Activated B cell treated with CpG ODN at 0.5 μM for 24 hours (primary cell): Measurements from ENCODE around the gene AGO1. TPM values are rescaled to one million over a fixed set of nuclear protein-coding genes. Genes with fewer than 3 reads are reported as not detected.

Experiments used
- ATAC-seq: fragments of 200-7000 bp; cut with Tn5 transposase; one replicate; pipeline ENCODE4 v1.10.0; 2021; ENCODE audit warnings: low read depth, mild to moderate bottlenecking, moderate library complexity
- CTCF ChIA-PET: fragments of 350-600 bp; sonication (Branson Sonifier 250); formaldehyde crosslinking; loops from one replicate; lab custom pipeline; 2021; ENCODE audit warnings: antibody characterized with exemption; lab: Charles Lee
- POLR2A ChIA-PET: fragments of 350-600 bp; sonication (Branson Sonifier 250); formaldehyde crosslinking; loops from one replicate; lab custom pipeline; 2021; ENCODE audit warnings: antibody characterized with exemption; lab: Charles Lee
- DNase-seq: peaks from one replicate; pipeline ENCODE4 v3.0.0; 2022
- H3K27ac Mint-ChIP-seq: one replicate; pipeline ENCODE4 v1.8.0; 2020; ENCODE audit warnings: mixed read lengths
- H3K27me3 Mint-ChIP-seq: one replicate; pipeline ENCODE4 v1.8.0; 2021; ENCODE audit warnings: mixed read lengths
- H3K36me3 Mint-ChIP-seq: one replicate; pipeline ENCODE4 v1.8.0; 2021; ENCODE audit warnings: low read depth, mixed read lengths
- H3K4me1 Mint-ChIP-seq: one replicate; pipeline ENCODE4 v1.8.0; 2021; ENCODE audit warnings: mixed read lengths
- H3K4me3 Mint-ChIP-seq: one replicate; pipeline ENCODE4 v1.8.0; 2020; ENCODE audit warnings: mild to moderate bottlenecking, mixed read lengths
- H3K9me3 Mint-ChIP-seq: one replicate; pipeline ENCODE4 v1.8.0; 2020; ENCODE audit warnings: mixed read lengths
- intact Hi-C: fragments of 100-400 bp; cut with micrococcal nuclease; formaldehyde crosslinking; loops from one replicate; pipeline ENCODE4 v1.15.1; 2024
- total RNA-seq: library from RNA; stranded (reverse); gene quantifications from 2 replicates; pipeline ENCODE4 v1.2.3, GENCODE V29; 2022
- TF ChIP-seq, protein P1 (sequence below): fragments of 200-600 bp; IDR thresholded peaks from one replicate; pipeline ENCODE4 v1.8.0; 2022; ENCODE audit warnings: antibody characterized with exemption, mild to moderate bottlenecking

AGO1 gene
- total RNA-seq, 1 donor from 2014 or later = 34.3 TPM

DNA sequence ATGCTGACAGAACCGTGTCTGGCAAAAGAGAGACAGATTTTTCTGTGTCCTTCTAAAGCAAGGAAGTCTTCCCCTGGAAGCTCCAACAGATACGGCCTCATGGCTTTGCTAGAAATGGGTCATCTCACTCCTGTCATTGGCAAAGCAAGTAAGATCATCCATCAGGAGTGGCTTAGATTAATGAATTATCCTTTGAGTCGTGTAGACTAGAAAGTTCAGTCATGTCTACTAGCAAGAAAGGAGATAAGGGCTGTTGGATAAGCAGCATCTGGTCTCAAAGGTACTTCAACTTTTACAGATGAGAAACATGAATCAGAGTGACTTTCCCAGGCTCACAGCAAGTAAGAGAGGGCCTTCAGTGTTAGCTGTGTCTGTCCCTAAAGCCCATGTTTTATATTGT is 44.5 kb downstream of the AGO1 start:
- no peak overlapping the region for H3K4me3 Mint-ChIP-seq
- CTCF ChIA-PET = interaction anchor here (0.7 kb wide), 1 partner anchor 36 kb away, joined by 3 read pairs; no protein-coding TSS in a partner anchor
- H3K4me1 Mint-ChIP-seq = peaks cover 31% of the 10 kb centered on the region
- H3K36me3 Mint-ChIP-seq = peaks cover 2% of the 10 kb centered on the region
- TF ChIP-seq, protein P1, sequence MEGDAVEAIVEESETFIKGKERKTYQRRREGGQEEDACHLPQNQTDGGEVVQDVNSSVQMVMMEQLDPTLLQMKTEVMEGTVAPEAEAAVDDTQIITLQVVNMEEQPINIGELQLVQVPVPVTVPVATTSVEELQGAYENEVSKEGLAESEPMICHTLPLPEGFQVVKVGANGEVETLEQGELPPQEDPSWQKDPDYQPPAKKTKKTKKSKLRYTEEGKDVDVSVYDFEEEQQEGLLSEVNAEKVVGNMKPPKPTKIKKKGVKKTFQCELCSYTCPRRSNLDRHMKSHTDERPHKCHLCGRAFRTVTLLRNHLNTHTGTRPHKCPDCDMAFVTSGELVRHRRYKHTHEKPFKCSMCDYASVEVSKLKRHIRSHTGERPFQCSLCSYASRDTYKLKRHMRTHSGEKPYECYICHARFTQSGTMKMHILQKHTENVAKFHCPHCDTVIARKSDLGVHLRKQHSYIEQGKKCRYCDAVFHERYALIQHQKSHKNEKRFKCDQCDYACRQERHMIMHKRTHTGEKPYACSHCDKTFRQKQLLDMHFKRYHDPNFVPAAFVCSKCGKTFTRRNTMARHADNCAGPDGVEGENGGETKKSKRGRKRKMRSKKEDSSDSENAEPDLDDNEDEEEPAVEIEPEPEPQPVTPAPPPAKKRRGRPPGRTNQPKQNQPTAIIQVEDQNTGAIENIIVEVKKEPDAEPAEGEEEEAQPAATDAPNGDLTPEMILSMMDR = no peak
- DNase-seq (no peak), ATAC-seq (no peak)
- no peaks in the 10 kb centered on the region for H3K27me3 Mint-ChIP-seq
- no peak overlapping the region for H3K27ac Mint-ChIP-seq
- H3K9me3 Mint-ChIP-seq = no peaks in the 10 kb centered on the region
- POLR2A ChIA-PET = interaction anchor here (0.5 kb wide), 1 partner anchor 29 kb away, joined by 3 read pairs; no protein-coding TSS in a partner anchor
- intact Hi-C loops = no loop called here

DNA sequence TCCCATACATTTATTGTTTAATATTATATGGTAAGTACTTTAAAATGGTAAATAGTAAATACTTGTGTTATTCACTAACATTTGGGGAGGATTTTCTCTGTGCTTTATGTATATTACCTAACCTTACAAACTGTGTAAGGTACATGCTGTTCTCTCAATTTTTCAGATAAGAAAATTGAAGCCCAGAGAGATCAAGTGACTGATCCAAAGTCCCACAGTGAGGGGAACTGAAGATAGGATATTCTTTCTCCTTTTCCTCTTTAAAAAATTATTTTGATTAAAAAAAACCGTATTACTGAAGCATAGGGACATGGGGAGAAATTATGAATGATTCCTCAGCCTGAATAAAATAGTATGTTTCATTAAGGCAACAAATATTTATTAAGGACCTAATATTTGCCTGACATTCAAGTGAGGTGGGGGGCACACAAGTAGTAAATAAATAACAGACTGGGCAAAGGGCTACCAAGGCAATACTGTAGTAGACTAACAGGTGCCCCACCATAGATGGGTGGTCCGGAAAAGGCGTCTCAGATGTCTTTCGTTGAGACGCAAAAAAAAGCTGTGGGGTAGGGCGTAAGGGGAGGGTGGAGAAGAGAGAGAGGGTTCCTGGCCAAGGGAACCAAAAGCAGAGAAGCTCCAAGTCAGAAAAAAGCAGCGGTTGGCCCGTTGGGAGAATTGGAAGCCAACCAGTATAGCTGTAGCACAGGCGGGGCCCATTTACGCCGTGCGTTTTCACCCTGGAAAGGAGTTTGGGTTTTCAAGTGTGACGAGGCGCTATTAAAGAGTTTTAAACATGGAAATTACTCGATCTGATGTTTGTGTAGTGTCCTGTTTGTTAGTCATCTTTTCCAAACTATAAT is 47.0 kb downstream of the AGO1 start:
- ATAC-seq = no peak
- ChIA-PET CTCF (no interaction called here), POLR2A (interaction anchor here (0.6 to 2.7 kb wide), 19 partner anchors 8 to 1550 kb away, joined by 3 to 25 read pairs (median 5); partner anchors contain the start of genes ADPRS, AGO1, CLSPN and KIAA0319L)
- TF ChIP-seq, protein P1 = no peak
- peaks cover 37% of the 10 kb centered on the region for H3K4me1 Mint-ChIP-seq
- H3K27ac Mint-ChIP-seq = peak overlapping the region; percentile 91
- peak; percentile 16 for DNase-seq
- intact Hi-C loops = loop anchor here (2.0 to 5.0 kb wide), 4 partner anchors 123 to 457 kb away; partner anchors contain the start of genes ADPRS, AGO4, STK40 and THRAP3
- peaks cover 2% of the 10 kb centered on the region for H3K36me3 Mint-ChIP-seq
- H3K4me3 Mint-ChIP-seq = peak overlapping the region; percentile 89
- H3K27me3 Mint-ChIP-seq = no peaks in the 10 kb centered on the region
- no peaks in the 10 kb centered on the region for H3K9me3 Mint-ChIP-seq

DNA sequence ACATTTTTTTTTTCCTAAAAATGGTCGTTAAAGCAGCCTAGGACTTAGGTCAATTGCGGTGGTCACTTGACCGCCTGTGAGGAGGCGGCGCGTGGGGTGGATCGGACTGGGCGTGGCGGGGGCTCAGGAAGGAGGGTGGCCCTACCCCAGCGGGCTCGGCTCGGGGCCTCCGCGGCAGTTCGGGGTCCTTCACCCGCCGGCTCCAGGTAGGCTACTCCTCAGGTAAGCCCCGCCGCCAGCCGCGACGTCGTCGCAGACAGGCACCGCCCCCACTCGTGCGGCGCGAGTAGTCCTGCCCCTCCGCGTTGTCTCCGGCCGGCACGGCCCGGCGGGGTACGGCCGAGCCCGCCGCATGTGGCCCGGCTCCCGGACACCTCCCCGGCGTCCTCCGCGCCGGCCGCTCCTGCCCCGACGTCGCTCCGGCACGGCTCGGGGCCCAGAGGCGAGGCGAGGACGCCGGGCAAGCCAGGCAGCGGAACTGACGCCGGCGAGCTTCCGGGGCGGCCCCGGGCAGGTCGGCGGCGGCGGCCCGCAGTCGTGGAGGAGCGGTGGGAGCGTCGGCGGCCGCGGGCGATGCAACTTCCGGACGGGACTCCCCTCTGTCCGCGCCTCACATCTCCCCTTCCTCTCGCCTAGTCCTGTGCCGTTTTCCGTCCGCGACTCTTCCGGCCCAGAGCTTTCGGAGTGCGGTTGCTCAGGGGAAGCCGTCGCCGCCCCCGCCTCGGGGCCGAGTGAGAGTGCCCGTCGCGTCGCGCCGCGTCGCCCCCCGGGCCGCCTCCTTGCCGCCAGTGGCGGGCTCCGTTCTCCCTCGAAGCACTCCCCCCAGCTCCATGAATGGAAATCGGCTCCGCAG is 47.8 kb downstream of the AGO1 start, which contains the start of gene AGO3:
Gene AGO3, plus strand, starts transcription at position 513 of the 853 bp plus-strand sequence. Its CDS starts 322 bp downstream, at position 835.
- ATAC-seq (peak; percentile 91), DNase-seq (peak; percentile 86)
- ChIA-PET POLR2A (interaction anchor here (0.6 to 2.7 kb wide), 22 partner anchors 9 to 1582 kb away, joined by 3 to 25 read pairs (median 4); partner anchors contain the start of genes ADPRS, AGO1, CLSPN and KIAA0319L), CTCF (interaction anchor here (1.6 kb wide), 1 partner anchor 49 kb away, joined by 5 read pairs; no protein-coding TSS in a partner anchor)
- intact Hi-C loops = loop anchor here (1.0 to 5.0 kb wide), 7 partner anchors 11 to 456 kb away; partner anchors contain the start of genes ADPRS, AGO1, AGO4 and STK40
- H3K9me3 Mint-ChIP-seq = no peaks in the 10 kb centered on the region
- TF ChIP-seq, protein P1 = no peak
- H3K36me3 Mint-ChIP-seq = peaks cover 2% of the 10 kb centered on the region
- H3K27me3 Mint-ChIP-seq = no peaks in the 10 kb centered on the region
- peaks cover 28% of the 10 kb centered on the region for H3K4me1 Mint-ChIP-seq
- H3K4me3 Mint-ChIP-seq = peak within 1 kb of the TSS; percentile 91
- peak within 1 kb of the TSS; percentile 91 for H3K27ac Mint-ChIP-seq

DNA sequence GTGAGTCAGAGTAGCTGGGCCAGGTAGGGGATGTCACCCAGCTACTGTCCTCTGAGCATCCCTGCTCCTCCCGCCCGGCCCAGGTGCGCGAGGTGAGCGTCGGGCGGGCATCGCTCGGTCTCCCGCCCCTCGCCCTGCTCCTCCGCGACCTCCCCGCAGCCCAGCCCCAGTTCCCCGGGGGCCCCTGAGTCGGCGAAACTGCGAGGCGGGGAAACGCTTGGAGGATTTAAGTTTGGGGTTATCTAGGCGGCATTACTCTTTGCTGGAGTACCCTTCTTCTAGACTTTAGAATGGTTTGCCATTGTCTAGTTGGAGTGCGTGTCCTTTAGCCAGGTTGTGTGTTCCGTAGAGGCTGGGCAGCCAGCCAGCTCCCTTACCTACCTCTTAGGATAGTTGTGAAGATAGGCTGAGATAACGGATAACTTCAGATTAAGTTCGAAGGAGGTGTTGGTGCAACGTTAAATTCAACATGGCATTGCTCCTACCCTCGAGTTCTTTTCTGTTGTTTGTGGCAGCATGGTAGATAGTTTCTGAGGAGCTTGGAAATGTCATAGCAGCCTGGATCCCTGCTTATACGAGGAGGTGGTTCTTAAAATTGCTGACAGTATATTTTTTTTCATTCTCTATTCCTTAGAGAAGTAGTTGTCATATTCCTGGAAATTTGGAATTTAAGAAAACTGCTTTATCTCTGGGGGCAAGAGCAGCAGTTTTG is 48.6 kb downstream of the AGO1 start:
- intact Hi-C loops = loop anchor here (1.0 to 5.0 kb wide), 7 partner anchors 11 to 456 kb away; partner anchors contain the start of genes ADPRS, AGO1, AGO4 and STK40
- Mint-ChIP-seq H3K9me3 (no peaks in the 10 kb centered on the region), H3K36me3 (peaks cover 2% of the 10 kb centered on the region), H3K4me3 (peak overlapping the region; percentile 91), H3K4me1 (peaks cover 28% of the 10 kb centered on the region), H3K27me3 (no peaks in the 10 kb centered on the region), H3K27ac (peak overlapping the region; percentile 89)
- ATAC-seq = peak; percentile 26
- ChIA-PET POLR2A (interaction anchor here (0.6 to 2.7 kb wide), 22 partner anchors 10 to 1581 kb away, joined by 3 to 25 read pairs (median 4); partner anchors contain the start of genes ADPRS, AGO1, CLSPN and KIAA0319L), CTCF (interaction anchor here (1.6 kb wide), 1 partner anchor 49 kb away, joined by 5 read pairs; no protein-coding TSS in a partner anchor)
- no peak for DNase-seq
- TF ChIP-seq, protein P1 = no peak
